Cardiac fibroblast (primary cell): Measurements from ENCODE around the gene PPP6R1.
A peak's percentile ranks its signal among the peaks of the same experiment; 100 is the strongest.

Experiments used
- DNase-seq, 2 donors: peaks; one replicate each; pipeline versions ENCODE4 v3.0.0 to v3.0.0-alpha.2; 2010; ENCODE audit warnings: low read depth in 2 of 2
- H3K4me3 ChIP-seq, 2 donors: replicated peaks in 1 of 2; 1 replicate in 1 of 2; 2 replicates in 1 of 2; pipeline ENCODE4 v1.5.1; 2011; ENCODE audit warnings: low read depth in 2 of 2, low read length in 2 of 2, mild to moderate bottlenecking in 2 of 2, moderate library complexity in 1 of 2
- CTCF ChIP-seq: IDR thresholded peaks from one replicate; pipeline ENCODE4 v1.5.1; 2011; ENCODE audit warnings: low read depth, mild to moderate bottlenecking, low read length, inconsistent platforms

Gene PPP6R1

GRCh38 chr19:55196803-55197202, 62.0 kb downstream of the PPP6R1 start:
- peak in 1 of 2 donors; percentile 27 for DNase-seq
- TF ChIP-seq CTCF, result no peak
- no peak overlapping the region for H3K4me3 ChIP-seq

DNA sequence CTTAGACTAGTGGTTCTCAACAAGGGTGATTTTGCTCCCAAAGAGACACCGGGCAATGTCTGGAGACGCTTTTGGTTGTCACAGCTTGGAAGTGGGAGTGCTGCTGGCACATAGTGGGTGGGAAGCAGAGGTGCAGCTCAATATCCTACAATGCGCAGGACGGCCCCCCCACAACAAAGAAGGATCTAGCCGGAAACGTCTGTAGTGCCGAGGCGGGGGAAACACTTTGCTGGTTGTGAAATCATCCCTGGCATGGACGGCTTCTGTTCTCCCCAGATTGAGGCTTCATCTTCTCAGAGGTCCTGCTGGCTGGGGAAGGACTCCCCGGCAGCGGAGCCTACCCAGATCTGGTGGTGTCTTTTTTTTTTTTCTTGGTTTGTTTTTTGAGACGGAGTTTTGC, 65.3 kb downstream of the PPP6R1 start:
- no peak for DNase-seq

GRCh38 chr19:55189403-55189835, 69.4 kb downstream of the PPP6R1 start:
- DNase-seq, result peak; percentile 97 to 98
- H3K4me3 ChIP-seq, result no peak overlapping the region

More for the DNA sequence above, 65.3 kb downstream of the PPP6R1 start:
- no peak overlapping the region for H3K4me3 ChIP-seq
- no peak for TF ChIP-seq CTCF

DNA sequence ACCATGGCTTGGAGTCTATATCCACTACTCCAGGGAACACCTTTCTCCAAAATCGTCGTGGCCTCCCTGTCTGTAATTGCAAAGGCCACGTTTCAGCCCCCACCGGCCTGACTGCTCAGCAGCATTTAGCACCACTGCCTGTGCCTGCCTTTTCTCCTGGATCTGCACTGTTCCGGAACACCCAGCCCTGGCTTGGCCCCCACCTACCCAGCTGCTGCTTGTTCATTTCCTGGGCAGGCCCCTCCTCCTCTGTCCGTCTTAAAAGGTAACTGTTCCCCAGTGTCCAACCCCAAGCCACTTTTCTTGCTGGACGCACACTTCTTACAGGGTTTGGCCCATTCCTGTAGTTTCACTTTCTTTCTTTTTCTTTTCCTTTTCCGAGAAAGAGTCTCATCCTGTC, 70.2 kb downstream of the PPP6R1 start:
- no peak for TF ChIP-seq CTCF
- H3K4me3 ChIP-seq, result no peak overlapping the region
- DNase-seq, result peak; percentile 26 to 55

More at GRCh38 chr19:55189403-55189835, 69.4 kb downstream of the PPP6R1 start:
- TF ChIP-seq CTCF, result no peak

GRCh38 chr19:55186080-55186479, 72.7 kb downstream of the PPP6R1 start:
- no peak for DNase-seq
- H3K4me3 ChIP-seq, result no peak overlapping the region
- TF ChIP-seq CTCF, result no peak

GRCh38 chr19:55181740-55182139, 77.1 kb downstream of the PPP6R1 start:
- DNase-seq, result no peak
- TF ChIP-seq CTCF, result no peak
- no peak overlapping the region for H3K4me3 ChIP-seq
